ENCODE results near the gene SF3B4. TPM values are rescaled to one million over a fixed set of nuclear protein-coding genes. Genes with fewer than 3 reads are reported as not detected.

SF3B4 gene
- total and polyA plus RNA-seq, 2 of the 13 experiments (the other 11 are each of a cell fraction or from before 2014, with no cell fraction given) = 13.8 to 14.8 TPM

- no peak for TF ChIP-seq ZNF280D (CRISPR knock-in tag; IDR thresholded peaks at IDR 0.05)
- no peak for TF ChIP-seq ZNF10 (CRISPR knock-in tag; IDR thresholded peaks at IDR 0.05; ENCODE audit: borderline replicate concordance, low read depth)
- TF ChIP-seq SP5 (CRISPR knock-in tag; IDR thresholded peaks at IDR 0.05; ENCODE audit: borderline replicate concordance, low read depth) = 0 out of 2 replicates have a peak, but pooled peaks have one; percentile 31
- TF ChIP-seq HNF1A (IDR thresholded peaks at IDR 0.05; ENCODE audit: low read depth) = no peak
- TF ChIP-seq HNF1A (CRISPR knock-in tag; IDR thresholded peaks at IDR 0.05; ENCODE audit: borderline replicate concordance) = peak; percentile 29; the same call in 1 of the 2 replicates
- TF ChIP-seq DMTF1 (CRISPR knock-in tag; IDR thresholded peaks at IDR 0.05) = no peak
- TF ChIP-seq ELF1 (CRISPR knock-in tag; IDR thresholded peaks at IDR 0.05) = 0 out of 2 replicates have a peak, but pooled peaks have one; percentile 7
- no peak for TF ChIP-seq ZBTB42 (CRISPR knock-in tag; IDR thresholded peaks at IDR 0.05)
- TF ChIP-seq ZFYVE20 (CRISPR knock-in tag; IDR thresholded peaks at IDR 0.05; ENCODE audit: borderline replicate concordance, low read depth) = no peak; the same call in 1 of the 2 replicates
- TF ChIP-seq ZNF296 (CRISPR knock-in tag; conservative IDR thresholded peaks at IDR 0.05) = no peak
- no peak for TF ChIP-seq ZNF883 (CRISPR knock-in tag; IDR thresholded peaks at IDR 0.05; ENCODE audit: not compliant biosample characterization)
- TF ChIP-seq ZFP37 (CRISPR knock-in tag; IDR thresholded peaks at IDR 0.05; ENCODE audit: borderline replicate concordance) = peak; percentile 87; the same call in 1 of the 2 replicates
- no peak for TF ChIP-seq ZNF329 (CRISPR knock-in tag; IDR thresholded peaks at IDR 0.05; ENCODE audit: low read depth)
- TF ChIP-seq ZNF263 (CRISPR knock-in tag; IDR thresholded peaks at IDR 0.05) = 0 out of 2 replicates have a peak, but pooled peaks have one; percentile 18
- TF ChIP-seq NFYB (CRISPR knock-in tag; IDR thresholded peaks at IDR 0.05) = peak; percentile 92
- no peak for TF ChIP-seq KMT2B (CRISPR knock-in tag; IDR thresholded peaks at IDR 0.05)
- TF ChIP-seq PITX1 (CRISPR knock-in tag; IDR thresholded peaks at IDR 0.05) = no peak
- TF ChIP-seq ZNF124 (CRISPR knock-in tag; IDR thresholded peaks at IDR 0.05) = no peak; the same call in 1 of the 2 replicates
- no peak for TF ChIP-seq IKZF1 (IDR thresholded peaks at IDR 0.05)
- 0 out of 2 replicates have a peak, but pooled peaks have one; percentile 16 for TF ChIP-seq ZNF563 (CRISPR knock-in tag; IDR thresholded peaks at IDR 0.05)
- TF ChIP-seq TMF1 (CRISPR knock-in tag; IDR thresholded peaks at IDR 0.05; ENCODE audit: low read depth) = 0 out of 2 replicates have a peak, but pooled peaks have one; percentile 11
Observed at GRCh38 chr1:149886396-149887195, 41.0 kb downstream of the SF3B4 start (continued).

Data from HepG2 (cell line).